HG03378 (cell line): Measurements from ENCODE around the gene FGF12.
"Not testable (repeated sequence)": the region's sequence is repeated elsewhere in the genome, so short reads cannot be mapped to it uniquely, and the experiment has no call there.

ENCODE experiments used
- ATAC-seq: cut with Tn5 transposase; IDR thresholded peaks from one replicate; pipeline ENCODE4 v1.9.1; 2021; ENCODE audit warnings: mild to moderate bottlenecking, moderate library complexity; ENCODE audit not compliant: unreplicated experiment

The FGF12 gene

GRCh38 chr3:192607798-192608197 lies 119.5 kb downstream of the FGF12 start:
- ATAC-seq: no peak

DNA sequence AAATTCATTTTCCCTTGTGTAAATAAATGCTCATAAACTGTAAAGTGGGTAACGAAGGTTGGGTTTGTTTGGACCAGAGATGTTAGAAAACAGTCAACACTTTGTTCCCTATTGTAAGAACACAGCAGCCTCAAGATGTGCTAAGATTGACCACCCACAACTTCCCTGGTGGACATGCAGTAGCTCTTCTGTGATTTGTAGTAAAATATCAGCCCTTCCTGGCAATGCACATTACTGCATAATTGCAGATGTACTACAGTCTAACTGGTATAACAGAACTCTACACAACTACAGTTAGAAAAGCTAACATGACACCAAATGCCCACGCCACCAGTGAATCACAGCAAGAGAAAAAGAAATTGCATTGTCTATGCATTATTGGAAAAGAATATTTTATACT lies 129.4 kb downstream of the FGF12 start:
- ATAC-seq: no peak

GRCh38 chr3:192597506-192597905 lies 129.8 kb downstream of the FGF12 start:
- no peak for ATAC-seq

- no peak for ATAC-seq
These were observed 148.6 kb downstream of the FGF12 start for GRCh38 chr3:192578729-192579128.

DNA sequence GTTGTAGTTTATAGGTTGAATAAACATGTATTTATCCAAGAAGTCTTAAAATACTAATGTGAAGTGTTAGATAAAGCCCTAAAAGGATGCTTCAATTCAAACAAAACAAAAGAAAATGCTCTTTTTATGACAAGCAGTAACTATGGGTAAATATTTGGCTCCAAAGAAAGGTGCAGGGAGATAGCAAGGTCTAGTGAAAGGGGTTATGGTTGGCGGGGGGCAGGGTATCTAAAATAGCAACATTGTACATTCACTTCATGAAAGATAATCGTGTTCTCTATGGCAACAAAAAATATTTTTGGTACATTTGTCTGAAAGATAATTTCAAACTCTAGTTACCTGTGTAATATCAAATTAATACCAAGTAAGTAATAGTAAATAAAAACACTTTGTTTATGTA lies 149.5 kb downstream of the FGF12 start:
- no peak for ATAC-seq

GRCh38 chr3:192577271-192577670 lies 150.1 kb downstream of the FGF12 start:
- ATAC-seq: no peak

DNA sequence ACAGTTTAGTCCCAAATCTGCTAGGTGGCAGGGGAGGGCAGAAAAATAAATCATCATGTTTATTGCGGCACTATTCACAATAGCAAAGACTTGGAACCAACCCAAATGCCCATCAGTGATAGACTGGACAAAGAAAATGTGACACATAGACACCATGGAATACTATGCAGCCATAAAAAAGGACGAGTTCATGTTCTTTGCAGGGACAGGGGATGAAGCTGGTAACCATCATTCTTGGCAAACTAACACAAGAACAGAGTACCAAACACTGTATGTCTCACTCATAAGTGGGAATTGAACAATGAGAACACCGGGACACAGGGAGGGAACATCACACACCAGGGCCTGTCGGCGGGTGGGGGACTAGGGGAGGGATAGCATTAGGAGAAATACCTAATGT lies 150.6 kb downstream of the FGF12 start:
- ATAC-seq: not testable (repeated sequence)

DNA sequence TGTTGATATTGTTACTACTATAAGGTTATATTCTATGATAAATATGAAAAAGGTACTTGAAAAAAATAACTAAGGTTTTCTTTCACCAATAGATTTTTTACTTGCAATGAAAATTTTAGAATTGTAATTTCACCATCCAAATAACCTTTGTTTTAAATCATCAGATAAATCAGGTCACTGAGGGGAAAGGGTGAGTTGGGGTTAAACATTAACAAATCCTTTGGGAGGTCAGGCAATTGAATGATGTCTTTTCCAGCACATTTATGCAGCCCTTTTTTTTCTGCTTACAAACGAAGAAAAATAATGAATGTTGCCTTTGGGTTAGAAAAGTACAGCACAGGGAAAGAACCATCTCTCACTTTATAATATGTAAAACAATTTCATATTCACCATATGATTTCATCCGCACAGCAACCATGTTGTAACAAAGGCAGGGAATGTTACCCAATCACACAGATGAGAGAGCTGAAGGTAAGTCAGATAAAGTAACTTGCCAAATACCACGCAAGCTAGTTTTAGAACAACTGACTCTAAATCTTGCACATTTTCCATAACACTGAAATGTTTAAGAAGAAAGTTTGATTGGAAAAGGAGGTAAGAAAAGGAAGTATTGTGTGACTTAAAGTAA lies 151.3 kb downstream of the FGF12 start:
- ATAC-seq: no peak

DNA sequence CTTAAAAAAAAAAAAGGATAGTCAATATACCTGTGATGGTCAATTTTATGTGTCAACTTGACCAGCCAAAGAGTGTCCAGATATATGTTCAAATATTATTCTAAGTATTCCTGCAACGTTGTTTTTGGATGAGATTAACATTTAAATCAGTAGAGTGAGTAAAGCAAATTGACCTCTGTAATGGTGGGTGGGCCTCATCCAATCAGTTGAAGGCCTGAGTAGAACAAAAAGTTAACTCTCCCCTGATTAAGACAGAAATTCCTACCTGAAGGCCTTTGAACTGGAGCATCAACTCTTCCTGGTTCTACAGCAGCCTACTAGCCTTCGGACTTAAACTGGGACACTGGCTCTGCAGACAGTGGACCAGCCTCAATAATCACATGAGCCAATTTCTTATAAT lies 154.1 kb downstream of the FGF12 start:
- no peak for ATAC-seq

DNA sequence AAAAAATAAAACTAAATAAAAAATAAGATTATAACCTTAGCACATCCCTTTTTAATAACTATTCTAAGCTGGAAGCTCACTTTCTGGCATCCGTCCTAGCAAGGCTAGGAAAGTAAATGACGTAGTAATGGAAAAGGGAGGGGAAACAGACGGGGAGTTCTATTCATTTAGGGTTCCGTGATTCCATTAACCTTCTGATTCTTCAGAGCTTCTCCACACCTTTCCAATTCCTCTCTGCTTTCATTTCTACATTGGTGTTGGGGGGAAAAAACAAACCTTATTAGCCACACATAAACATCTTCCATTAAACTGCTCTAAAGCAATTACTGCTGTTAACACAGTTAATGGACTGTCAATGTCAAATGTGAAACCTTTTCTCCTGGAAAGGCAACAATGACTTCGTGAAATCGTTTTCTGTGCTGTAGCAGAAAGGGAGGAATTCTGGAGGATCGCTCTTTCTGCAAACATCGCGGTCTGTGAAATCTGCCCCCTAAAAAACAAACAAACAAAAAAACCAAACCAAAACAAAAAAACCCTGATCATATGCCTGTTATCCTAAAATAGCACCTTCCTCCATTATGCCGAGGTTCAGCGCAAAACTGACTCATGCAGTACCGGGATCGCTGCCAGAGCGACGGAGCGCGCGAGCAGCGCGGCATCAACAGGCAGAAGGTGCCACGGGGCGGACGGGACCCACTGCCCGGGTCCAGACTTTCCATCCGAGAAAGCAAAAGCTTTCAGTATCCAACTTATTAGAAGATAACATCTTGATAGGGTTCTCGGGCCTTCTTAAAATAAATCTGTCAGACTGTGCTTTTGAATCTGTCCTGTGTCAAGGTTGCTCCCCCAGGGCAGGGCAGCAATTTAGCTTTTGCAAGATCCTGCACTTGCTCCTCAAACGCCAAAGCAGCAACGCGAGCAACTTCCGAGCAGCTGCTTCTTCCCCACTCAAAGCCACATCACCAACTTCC lies 156.2 kb downstream of the FGF12 start:
- ATAC-seq: no peak

GRCh38 chr3:192570315-192570714 lies 157.0 kb downstream of the FGF12 start:
- no peak for ATAC-seq

- ATAC-seq: peak; percentile 87
These were observed 160.5 kb downstream of the FGF12 start for GRCh38 chr3:192566706-192567290.

DNA sequence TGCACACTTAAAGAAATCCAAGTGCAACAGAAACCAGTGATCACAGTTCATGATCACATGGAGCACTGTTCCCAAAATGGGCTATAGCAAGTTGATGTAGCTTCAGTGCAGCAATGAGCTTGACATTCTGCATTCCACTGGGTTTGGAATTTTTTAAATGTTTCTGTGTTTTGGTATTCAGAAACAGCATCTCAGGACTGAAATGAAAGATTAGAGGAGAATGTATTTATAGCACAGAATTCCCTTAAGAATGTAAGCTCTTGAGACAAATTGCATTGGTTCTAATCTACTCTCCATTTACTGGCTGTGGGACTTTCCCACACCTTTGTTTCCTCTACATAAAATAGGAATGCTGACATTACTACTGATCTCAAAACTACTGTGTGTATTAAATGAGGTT lies 162.7 kb downstream of the FGF12 start:
- ATAC-seq: no peak

DNA sequence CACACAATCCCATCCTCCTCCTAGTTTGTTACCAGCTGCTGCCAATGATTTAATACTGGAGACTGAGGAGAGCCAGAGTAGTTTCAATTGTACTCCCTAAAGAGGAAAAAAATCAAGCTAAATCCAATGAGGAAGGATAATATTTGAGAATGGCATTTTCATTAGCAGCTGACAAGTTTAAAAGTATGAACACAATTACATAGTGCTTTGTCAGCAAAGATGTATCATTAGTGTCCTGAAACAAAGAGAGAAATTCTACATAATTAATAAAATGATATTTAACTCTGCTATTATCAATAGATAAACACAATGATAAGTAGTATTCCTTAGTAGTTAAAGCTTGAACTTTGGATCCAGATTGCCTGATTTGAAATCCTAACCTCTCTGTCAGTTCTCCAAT lies 163.9 kb downstream of the FGF12 start:
- no peak for ATAC-seq

- ATAC-seq: no peak
These were observed 173.6 kb downstream of the FGF12 start for GRCh38 chr3:192553707-192554106.

- no peak for ATAC-seq
These were observed 177.0 kb downstream of the FGF12 start for GRCh38 chr3:192550356-192550755.

DNA sequence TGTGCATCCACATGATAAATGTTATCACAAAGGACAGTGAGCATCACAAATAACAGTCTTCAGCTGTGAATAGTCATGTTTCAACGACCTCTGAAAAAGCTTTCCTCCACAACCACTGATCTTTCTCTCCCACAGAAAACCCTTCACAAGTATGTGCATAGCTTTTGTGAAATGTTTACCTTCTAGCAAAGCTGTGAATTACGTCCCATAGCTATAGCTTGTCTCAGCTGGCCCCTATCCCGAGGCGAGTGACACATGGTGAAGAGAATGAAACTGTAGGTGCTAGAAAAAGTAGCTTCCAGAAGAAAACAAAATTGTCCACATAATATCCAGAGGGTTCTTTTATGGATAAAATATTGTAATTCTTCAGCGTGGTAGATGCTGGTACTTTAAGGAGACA lies 182.0 kb downstream of the FGF12 start:
- ATAC-seq: no peak

GRCh38 chr3:192543163-192543562 lies 184.2 kb downstream of the FGF12 start:
- ATAC-seq: no peak

DNA sequence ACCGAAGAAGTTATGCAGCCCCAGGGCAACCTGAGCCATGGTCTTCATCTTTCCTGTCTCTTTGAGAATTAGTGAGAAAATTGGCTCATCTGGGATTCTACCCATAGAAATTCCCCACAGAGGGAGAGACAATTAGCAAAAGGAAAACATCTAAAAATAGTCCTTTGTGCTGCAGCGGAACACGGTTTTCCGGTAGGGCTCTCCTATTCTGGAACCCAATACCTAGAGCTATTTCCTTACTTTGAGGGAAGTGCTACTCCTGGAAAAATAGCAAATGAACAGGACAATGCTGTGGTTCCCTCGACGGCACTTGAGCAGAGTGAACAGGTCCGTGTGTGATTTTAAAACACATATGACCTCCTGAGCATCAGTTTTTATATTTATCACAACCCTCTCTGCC lies 210.5 kb downstream of the FGF12 start:
- ATAC-seq: no peak

GRCh38 chr3:192515664-192516045 lies 211.7 kb downstream of the FGF12 start:
- ATAC-seq: no peak

GRCh38 chr3:192514754-192515663 lies 212.3 kb downstream of the FGF12 start:
- ATAC-seq: no peak
